ENCODE data around the gene RMND5B.

GRCh38 chr5:178194026-178194425 lies 63.2 kb downstream of the RMND5B start:
- TF ChIP-seq CTCF (IDR thresholded peaks at IDR 0.05) (no peak), POLR2A (IDR thresholded peaks at IDR 0.05) (no peak)

All from body of pancreas (tissue), 4 donors.